Activated CD8-positive, alpha-beta memory T cell treated with anti-CD3 and anti-CD28 coated beads, Interleukin-2, amount 50 U/mL, for 24 hours (primary cell): Measurements from ENCODE around the gene SLC36A2.
"Not testable (repeated sequence)": the region's sequence is repeated elsewhere in the genome, so short reads cannot be mapped to it uniquely, and the experiment has no call there.

ENCODE experiments used
- DNase-seq: peaks from one replicate; pipeline ENCODE4 v3.0.0-alpha.2; 2020; ENCODE audit errors: extremely low read depth

SLC36A2 gene

DNA sequence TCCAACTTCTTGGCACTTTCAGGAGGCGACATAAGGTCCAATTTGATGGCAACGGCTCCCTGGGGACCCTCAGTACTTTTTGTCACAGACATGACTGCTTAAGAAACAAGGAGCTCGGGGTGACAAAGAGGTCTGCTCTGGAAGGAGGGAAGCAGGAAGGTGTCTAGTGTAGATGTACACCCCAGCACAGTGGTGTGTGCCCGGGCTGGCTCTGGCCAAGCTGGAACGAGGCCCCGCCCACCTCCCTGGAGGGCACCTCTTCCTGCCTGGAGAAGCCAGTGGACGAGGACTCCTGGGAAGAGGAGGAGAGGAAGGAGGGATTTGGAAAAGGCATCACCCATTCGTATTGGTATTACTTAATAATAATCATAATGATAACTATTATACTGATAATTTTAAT lies at the start of gene SLC36A2:
Gene SLC36A2, minus strand, starts transcription at position 191 of the 400 bp plus-strand sequence. Its CDS starts 99 bp downstream, at position 92.
- no peak for DNase-seq

- DNase-seq: no peak
These were observed 41.6 kb upstream of the SLC36A2 start for GRCh38 chr5:151388960-151389359.

DNA sequence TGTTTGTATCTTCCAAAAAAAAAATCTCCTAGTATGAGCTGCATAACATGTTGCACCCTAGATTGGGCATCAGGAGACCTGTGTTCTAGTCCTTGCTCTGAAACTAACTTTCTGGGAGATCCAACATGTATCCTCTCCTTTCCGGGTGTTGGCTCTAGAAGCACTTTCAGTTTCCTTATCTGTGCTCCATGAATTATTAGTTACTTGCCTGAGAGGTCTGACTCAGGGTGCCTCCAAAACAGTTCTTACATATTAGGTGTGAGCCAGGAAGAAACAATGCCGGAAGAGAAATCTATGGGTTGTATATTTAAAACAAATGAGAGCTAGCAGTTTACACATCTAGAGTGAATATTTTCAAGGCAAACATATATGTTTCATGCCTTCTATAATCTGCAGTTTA lies 36.7 kb upstream of the SLC36A2 start:
- DNase-seq: no peak

DNA sequence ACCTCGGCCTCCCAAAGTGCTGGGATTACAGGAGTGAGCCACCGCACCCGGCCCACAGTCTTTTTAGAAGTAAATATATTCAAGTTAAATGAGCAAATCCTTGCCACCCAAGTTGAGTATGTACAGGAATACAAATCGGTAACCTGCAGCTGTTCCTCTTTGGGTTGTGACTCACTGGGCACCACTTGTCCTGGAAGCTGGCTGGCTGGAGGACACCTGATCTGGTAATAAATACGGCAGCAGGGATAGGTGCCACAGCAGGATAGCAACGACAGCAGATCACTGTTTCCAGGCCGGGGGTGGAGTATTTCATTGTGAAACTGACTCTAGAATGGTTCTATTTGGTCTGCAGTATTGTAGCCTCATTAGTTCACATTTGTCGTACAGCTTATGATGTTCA lies 35.7 kb upstream of the SLC36A2 start:
- no peak for DNase-seq

DNA sequence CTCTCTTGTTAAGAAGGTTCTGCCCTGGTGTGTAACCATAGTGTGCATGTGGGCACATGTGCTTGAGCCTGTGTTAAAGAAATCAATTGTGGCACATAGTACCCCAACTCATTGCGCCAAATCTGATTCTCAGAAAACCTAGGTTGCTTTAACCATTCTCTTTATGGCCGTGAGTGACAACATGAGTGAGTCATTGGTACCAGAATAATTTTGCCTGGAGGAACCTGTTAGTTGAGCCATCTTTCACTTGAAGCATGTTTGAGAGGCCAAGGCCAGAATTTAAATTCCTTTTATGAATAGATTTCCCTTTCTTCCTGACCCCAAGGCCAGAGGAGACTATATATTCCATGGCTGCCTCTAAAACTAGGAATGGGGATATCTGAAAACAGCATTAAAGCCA lies 35.2 kb upstream of the SLC36A2 start:
- DNase-seq: no peak

GRCh38 chr5:151381899-151382298 lies 34.5 kb upstream of the SLC36A2 start:
- DNase-seq: no peak

GRCh38 chr5:151378616-151379015 lies 31.3 kb upstream of the SLC36A2 start:
- no peak for DNase-seq

GRCh38 chr5:151374539-151374938 lies 27.2 kb upstream of the SLC36A2 start:
- DNase-seq: no peak

- not testable (repeated sequence) for DNase-seq
These were observed 19.7 kb upstream of the SLC36A2 start for GRCh38 chr5:151367038-151367437.

DNA sequence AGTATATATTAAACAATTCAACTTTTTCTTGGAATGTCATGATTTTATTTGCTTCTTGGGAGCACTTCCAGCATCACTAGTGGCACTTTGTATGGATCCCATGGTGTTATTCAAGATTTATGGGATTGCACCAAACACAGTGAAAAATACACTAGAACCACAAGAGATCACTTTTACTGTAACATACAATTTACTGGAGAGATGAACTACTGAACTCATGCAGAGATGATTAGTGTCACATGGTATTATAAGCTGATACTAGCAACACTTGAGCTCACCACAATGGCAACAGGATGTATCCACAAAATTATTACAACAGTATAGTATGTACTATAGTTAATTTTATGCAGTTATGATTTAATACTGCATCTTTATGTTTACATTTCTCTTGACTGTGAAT lies 16.3 kb upstream of the SLC36A2 start:
- DNase-seq: no peak

- DNase-seq: no peak
These were observed 15.6 kb upstream of the SLC36A2 start for GRCh38 chr5:151362970-151363369.

- DNase-seq: no peak
These were observed 12.0 kb upstream of the SLC36A2 start for GRCh38 chr5:151359391-151359790.

- DNase-seq: no peak
These were observed 10.4 kb upstream of the SLC36A2 start for GRCh38 chr5:151357792-151358191.

DNA sequence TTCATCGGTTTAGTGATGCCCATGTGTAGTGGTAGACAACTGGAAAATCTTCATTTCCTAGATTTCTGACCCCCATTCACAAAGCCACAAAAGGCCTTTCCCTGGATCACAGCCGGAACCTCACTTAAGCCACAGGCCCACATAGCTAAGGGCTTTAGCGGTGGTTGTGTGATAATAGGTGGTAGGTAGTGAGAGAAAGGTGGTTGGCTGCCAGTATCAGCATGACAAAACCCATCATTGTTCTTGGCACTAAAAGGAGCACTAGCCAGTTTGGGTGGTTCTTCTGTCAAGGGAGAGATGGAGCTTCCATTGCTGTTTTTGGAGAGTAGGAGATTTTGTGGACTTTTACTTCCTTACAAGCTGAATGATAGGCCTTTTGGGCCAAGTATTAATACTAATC lies 9.7 kb upstream of the SLC36A2 start:
- DNase-seq: no peak

- no peak for DNase-seq
These were observed 4.3 kb upstream of the SLC36A2 start for GRCh38 chr5:151351671-151352070.

DNA sequence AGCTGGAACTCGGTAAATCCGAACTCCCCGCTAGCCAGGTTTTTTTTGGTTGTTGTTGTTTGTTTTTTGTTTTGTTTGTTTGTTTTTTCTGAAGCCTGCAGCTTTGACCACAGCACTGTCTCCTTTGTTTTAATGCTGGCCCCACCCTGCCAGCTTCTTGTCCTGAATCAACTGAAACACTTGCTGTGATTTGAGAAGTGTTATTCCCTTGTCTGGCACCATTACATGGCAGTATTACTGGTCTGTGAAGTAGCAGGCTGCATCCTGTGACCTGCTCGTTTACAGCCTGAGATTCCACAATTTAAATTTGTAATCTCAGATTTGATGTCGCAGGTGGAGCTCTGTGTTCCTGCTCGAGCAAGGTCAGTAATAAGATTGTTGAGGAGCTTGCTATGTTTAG lies 1.4 kb upstream of the SLC36A2 start:
- DNase-seq: no peak

GRCh38 chr5:151345808-151346478 lies 1.4 kb downstream of the SLC36A2 start:
- DNase-seq: no peak

DNA sequence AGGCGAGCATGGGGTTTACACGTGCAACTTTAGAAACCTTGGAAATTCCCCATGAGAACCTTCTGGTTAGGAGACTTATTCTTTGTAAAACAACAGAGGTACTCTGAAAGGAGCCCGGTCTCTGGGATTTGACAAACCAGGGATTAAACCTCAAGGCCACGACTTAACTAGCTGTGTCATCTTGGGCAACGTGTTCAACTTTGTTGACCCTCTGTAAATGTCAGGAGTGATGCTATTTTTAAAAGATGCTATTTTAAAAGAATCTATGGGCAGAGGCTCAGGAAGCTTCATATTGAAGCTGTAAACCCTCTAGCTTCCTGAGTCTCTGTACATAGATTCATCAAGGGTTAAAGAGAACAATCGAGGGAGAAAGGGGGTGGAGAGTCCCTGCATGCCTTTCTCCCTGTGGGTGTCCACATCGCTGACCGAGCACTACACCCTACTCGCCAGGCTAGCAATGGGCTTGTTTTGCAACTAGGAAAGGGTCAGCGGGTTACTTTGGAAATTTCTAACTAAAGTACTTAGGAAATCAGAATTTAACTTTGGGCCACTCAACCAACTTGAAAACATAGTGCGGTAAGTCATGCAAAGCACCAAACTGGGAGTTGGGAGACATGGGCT lies 2.1 kb downstream of the SLC36A2 start:
- DNase-seq: no peak

GRCh38 chr5:151344088-151344487 lies 3.3 kb downstream of the SLC36A2 start:
- DNase-seq: no peak

DNA sequence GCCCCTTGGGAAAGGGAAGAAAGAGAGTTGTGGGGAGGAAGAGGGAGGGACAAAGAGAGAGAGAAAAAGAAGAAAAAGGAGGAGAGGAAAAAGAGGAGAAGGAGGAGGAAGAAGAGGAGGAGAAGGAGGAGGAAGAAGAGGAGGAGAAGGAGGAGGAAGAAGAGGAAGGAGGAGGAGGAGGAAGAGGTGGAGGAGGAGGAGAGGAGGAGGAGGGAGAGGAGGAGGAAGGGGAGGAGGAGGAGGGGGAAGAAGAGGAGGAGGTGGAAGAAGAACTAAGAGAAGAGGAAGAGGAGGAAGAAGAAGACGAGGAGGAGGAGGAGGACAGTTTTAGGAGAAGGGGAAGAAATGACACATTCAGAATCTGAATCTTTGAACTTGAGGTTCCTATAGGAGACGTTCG lies 7.4 kb downstream of the SLC36A2 start:
- no peak for DNase-seq

GRCh38 chr5:151338734-151339133 lies 8.6 kb downstream of the SLC36A2 start:
- DNase-seq: no peak

GRCh38 chr5:151332857-151333256 lies 14.5 kb downstream of the SLC36A2 start:
- no peak for DNase-seq

GRCh38 chr5:151328734-151329133 lies 18.6 kb downstream of the SLC36A2 start:
- DNase-seq: no peak

- DNase-seq: no peak
These were observed 19.8 kb downstream of the SLC36A2 start for GRCh38 chr5:151327585-151327984.
